MCF 10A (cell line): ENCODE results near the gene MVD. TPM values are rescaled to one million over a fixed set of nuclear protein-coding genes. Genes with fewer than 3 reads are reported as not detected.

Experiments
- BruUV-seq: library from RNA; stranded (reverse); fragments of 400-500 nt; replicated peaks from 2 replicates; lab custom pipeline; 2021; lab: Mats Ljungman, UMichigan
- CTCF ChIA-PET: fragments of 300-600 bp; sonication (Branson Sonifier 250); formaldehyde crosslinking; extraction: SDS; loops from one replicate; lab custom pipeline; 2021; ENCODE audit warnings: antibody characterized with exemption, inconsistent platforms; lab: Yijun Ruan, JAX
- POLR2A ChIA-PET: fragments of 300-600, 350-650 bp; sonication (Branson Sonifier 250); formaldehyde crosslinking; extraction: SDS; loops from one replicate; lab custom pipeline; 2020; ENCODE audit warnings: antibody characterized with exemption, inconsistent platforms; lab: Yijun Ruan, JAX
- DNase-seq: peaks from one replicate; pipeline ENCODE4 v3.0.0-alpha.2; 2018; ENCODE audit not compliant: unreplicated experiment
- H3K27ac Mint-ChIP-seq: one replicate; pipeline ENCODE4 v1.8.0; 2022; ENCODE audit warnings: mild to moderate bottlenecking, low read depth, mixed read lengths; ENCODE audit not compliant: unreplicated experiment
- H3K27me3 Mint-ChIP-seq: one replicate; pipeline ENCODE4 v1.8.0; 2022; ENCODE audit warnings: mixed read lengths; ENCODE audit not compliant: insufficient read depth, unreplicated experiment
- H3K36me3 Mint-ChIP-seq: one replicate; pipeline ENCODE4 v1.8.0; 2022; ENCODE audit warnings: mild to moderate bottlenecking, moderate library complexity, mixed read lengths; ENCODE audit not compliant: insufficient read depth, unreplicated experiment
- H3K4me1 Mint-ChIP-seq: one replicate; pipeline ENCODE4 v1.8.0; 2022; ENCODE audit warnings: mixed read lengths; ENCODE audit not compliant: insufficient read depth, unreplicated experiment
- H3K4me3 Mint-ChIP-seq: one replicate; pipeline ENCODE4 v1.8.0; 2022; ENCODE audit warnings: mild to moderate bottlenecking, moderate library complexity, mixed read lengths; ENCODE audit not compliant: unreplicated experiment
- H3K9me3 Mint-ChIP-seq: one replicate; pipeline ENCODE4 v1.8.0; 2022; ENCODE audit warnings: mixed read lengths; ENCODE audit not compliant: unreplicated experiment
- intact Hi-C: fragments of 100-400 bp; cut with micrococcal nuclease; formaldehyde crosslinking; loops from 2 replicates; pipeline ENCODE4 v1.14.1; 2022
- total RNA-seq: library from RNA; stranded (reverse); gene quantifications from 2 replicates; pipeline ENCODE4 v1.2.3, GENCODE V29; 2022
- TF ChIP-seq, protein P1 (sequence below): fragments of 200-600 bp; IDR thresholded peaks from one replicate; pipeline ENCODE4 v1.8.0; 2022; ENCODE audit warnings: antibody characterized with exemption, mild to moderate bottlenecking; ENCODE audit not compliant: unreplicated experiment

The MVD gene
- total RNA-seq, 1 experiment from 2014 or later: 32.4 TPM

DNA sequence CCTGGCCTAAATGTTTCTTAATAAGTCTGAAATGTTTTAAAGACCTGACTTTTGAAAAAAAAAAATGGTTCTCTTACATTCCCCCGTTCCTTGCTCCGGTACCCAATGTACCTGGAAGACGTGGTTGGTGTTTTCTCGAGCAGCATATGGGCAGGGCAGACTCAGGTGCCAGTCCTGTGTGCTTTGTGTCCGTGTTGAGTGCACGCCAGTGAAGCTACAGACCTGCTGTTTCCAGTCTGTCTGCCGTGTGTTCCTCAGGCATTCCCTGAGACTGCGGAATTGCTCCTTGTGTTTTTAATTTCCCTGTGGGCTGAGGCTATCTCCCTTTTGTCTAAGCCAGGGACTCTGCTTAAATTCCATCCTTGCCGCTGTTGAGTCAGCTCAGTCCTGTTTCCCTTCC is 36.2 kb downstream of the MVD start:
- Mint-ChIP-seq H3K4me3 (no peak overlapping the region), H3K27ac (no peak overlapping the region), H3K9me3 (no peaks in the 10 kb centered on the region), H3K27me3 (no peaks in the 10 kb centered on the region), H3K4me1 (no peaks in the 10 kb centered on the region), H3K36me3 (peaks cover 44% of the 10 kb centered on the region)
- DNase-seq: no peak
- intact Hi-C loops: no loop called here
- CTCF ChIA-PET: no interaction called here
- BruUV-seq: no TSS peak
- TF ChIP-seq, protein P1, sequence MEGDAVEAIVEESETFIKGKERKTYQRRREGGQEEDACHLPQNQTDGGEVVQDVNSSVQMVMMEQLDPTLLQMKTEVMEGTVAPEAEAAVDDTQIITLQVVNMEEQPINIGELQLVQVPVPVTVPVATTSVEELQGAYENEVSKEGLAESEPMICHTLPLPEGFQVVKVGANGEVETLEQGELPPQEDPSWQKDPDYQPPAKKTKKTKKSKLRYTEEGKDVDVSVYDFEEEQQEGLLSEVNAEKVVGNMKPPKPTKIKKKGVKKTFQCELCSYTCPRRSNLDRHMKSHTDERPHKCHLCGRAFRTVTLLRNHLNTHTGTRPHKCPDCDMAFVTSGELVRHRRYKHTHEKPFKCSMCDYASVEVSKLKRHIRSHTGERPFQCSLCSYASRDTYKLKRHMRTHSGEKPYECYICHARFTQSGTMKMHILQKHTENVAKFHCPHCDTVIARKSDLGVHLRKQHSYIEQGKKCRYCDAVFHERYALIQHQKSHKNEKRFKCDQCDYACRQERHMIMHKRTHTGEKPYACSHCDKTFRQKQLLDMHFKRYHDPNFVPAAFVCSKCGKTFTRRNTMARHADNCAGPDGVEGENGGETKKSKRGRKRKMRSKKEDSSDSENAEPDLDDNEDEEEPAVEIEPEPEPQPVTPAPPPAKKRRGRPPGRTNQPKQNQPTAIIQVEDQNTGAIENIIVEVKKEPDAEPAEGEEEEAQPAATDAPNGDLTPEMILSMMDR: no peak
- POLR2A ChIA-PET: no interaction called here

DNA sequence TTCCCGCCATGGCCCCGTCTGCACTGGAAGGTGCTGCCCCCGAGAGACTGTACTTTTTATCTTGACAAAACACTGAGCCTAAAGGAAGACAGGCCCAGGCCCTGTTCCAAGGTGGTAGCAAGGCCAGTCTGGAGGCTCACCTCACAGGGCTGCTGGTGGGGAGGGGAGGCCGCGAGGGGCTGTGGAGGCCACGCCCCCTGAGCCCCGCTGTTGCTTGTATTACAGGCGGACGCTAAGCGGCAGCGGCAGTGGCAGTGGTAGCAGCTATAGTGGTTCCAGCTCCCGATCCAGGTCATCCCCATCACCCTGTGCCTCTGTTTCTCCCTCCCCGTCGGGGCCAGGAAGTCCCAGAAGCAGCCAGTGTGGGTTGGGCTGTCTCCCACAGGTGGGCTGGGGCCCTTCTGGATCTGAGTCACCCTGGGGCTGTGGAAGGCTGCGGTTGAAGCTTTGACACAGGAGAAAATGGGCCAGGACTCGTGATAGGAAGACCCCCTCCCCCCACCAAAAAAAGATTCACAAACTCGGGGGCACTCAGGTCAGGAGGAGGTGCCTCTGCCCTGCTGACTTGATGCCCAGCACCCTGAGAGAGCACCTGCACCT is 37.8 kb downstream of the MVD start:
- TF ChIP-seq, protein P1: no peak
- Mint-ChIP-seq H3K9me3 (no peaks in the 10 kb centered on the region), H3K36me3 (peaks cover 41% of the 10 kb centered on the region), H3K27me3 (no peaks in the 10 kb centered on the region), H3K4me1 (no peaks in the 10 kb centered on the region), H3K4me3 (no peak overlapping the region), H3K27ac (no peak overlapping the region)
- BruUV-seq: no TSS peak
- no peak for DNase-seq
- ChIA-PET POLR2A (no interaction called here), CTCF (interaction anchor here (0.6 kb wide), 1 partner anchor 34 kb away, joined by 3 read pairs; no protein-coding TSS in a partner anchor)
- intact Hi-C loops: no loop called here

DNA sequence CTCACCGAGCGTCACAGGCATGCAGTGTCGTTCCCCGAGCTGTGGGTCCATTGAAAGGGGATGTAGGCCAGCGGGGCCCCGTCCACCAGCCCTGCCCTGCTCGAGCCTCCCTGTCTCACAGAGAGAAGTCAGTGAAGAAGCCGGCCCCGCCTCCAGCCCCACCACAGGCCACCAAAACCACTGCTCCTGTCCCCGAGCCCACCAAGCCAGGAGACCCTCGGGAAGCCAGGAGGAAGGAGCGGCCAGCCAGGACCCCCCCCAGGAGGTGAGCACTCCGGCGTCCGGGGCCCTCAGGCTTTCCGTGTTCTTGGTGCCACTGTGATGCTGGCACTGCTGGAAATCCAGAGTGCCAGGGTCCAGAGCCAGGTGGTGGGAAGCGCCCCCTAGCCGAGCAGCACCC is 38.4 kb downstream of the MVD start:
- Mint-ChIP-seq H3K9me3 (no peaks in the 10 kb centered on the region), H3K27me3 (no peaks in the 10 kb centered on the region), H3K27ac (no peak overlapping the region), H3K36me3 (peaks cover 41% of the 10 kb centered on the region), H3K4me3 (no peak overlapping the region), H3K4me1 (no peaks in the 10 kb centered on the region)
- CTCF ChIA-PET: no interaction called here
- intact Hi-C loops: no loop called here
- no peak for DNase-seq
- TF ChIP-seq, protein P1: no peak
- BruUV-seq: no TSS peak
- POLR2A ChIA-PET: no interaction called here

DNA sequence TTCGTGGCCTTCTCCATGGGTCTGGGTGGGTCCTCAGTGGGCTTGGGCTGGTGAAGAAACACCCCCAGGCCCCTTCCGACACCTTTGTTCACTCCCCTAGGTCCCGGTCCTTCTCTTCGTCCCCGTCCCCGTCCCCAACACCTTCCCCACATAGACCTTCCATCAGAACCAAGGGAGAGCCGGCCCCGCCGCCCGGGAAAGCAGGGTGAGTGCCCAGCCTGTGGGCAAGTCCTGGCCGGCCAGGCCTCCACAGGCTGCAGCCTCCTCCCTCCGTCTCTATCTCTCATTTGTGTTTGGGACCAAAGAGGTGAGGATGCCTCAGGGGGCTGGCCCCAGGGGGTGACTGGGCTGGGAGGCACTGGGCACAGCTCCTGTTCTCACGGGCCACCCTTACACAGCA is 39.0 kb downstream of the MVD start:
- Mint-ChIP-seq H3K9me3 (no peaks in the 10 kb centered on the region), H3K4me1 (no peaks in the 10 kb centered on the region), H3K4me3 (no peak overlapping the region), H3K27me3 (no peaks in the 10 kb centered on the region), H3K27ac (no peak overlapping the region), H3K36me3 (peaks cover 40% of the 10 kb centered on the region)
- ChIA-PET CTCF (no interaction called here), POLR2A (no interaction called here)
- intact Hi-C loops: no loop called here
- TF ChIP-seq, protein P1: no peak
- BruUV-seq: no TSS peak
- no peak for DNase-seq
